HG02973 (cell line): Measurements from ENCODE around the gene PIP5KL1.

Experiments
- ATAC-seq: cut with Tn5 transposase; IDR thresholded peaks from one replicate; pipeline ENCODE4 v1.9.1; 2021; ENCODE audit warnings: moderate library complexity; ENCODE audit not compliant: unreplicated experiment

PIP5KL1 gene

DNA sequence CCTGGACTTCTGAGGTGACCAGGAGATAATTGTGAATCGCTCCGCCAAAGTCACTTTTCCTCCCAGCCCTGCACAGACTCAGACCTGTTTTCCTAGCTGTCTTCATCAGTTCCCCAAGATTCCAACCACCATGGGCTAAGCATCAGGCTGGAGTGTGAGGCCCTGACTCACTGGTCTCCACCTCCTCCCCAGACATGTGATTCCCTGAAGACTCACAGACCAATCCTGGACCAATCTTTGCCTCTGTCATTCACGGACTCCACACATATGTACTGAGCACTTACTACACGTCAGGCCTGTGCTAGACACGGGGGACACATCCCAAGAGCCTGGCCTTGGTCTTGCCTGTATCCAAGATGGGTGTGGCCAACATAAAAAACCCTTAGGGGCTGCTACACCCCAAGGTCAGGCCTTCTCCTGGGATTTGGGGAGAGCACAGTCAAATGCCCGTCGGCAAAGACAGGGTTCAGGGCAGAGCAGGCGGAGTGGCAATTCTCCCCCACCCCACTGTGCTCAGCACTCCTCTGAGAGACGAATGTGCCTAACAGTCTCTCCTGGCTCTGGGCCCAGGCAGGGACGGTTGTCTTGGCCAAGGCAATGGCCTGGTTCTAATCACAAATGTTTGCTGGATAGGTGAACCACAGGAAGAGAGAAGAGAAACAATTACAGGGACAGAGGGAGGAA lies 38.3 kb upstream of the PIP5KL1 start:
- ATAC-seq, result no peak

GRCh38 chr9:127968042-127968441 lies 37.5 kb upstream of the PIP5KL1 start:
- ATAC-seq, result no peak

DNA sequence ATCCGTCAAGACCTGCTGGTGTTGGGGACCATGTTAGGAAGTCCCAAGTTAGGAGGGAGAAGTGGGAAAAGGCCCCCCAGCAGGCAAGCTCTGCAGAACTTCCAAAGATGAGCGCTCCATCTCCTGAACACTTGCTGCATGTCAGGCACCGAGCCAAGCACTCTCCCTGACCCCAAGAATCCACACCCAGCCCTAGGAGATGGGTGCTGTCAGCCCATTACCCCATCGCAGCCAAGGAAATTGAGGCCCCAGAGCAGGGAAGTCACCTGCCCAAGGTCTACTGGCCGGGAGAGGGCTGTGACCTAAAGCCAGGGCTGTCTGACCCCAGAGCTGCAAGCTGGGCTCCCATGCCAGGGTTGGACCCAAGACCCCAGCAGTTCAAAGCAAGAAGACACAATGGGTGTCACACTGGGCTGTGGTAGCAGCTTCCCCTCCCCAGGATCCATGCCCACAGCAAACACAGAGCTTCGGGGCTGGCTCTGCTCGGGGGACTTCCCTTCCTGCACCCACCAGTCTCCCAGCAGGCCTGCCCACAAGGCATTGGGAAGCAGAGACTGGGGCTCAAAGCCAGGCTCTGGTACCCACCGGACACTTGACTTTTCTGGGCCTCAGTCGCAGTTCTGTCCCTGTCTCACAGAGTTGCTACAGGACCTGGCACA lies 36.7 kb upstream of the PIP5KL1 start:
- ATAC-seq, result no peak

DNA sequence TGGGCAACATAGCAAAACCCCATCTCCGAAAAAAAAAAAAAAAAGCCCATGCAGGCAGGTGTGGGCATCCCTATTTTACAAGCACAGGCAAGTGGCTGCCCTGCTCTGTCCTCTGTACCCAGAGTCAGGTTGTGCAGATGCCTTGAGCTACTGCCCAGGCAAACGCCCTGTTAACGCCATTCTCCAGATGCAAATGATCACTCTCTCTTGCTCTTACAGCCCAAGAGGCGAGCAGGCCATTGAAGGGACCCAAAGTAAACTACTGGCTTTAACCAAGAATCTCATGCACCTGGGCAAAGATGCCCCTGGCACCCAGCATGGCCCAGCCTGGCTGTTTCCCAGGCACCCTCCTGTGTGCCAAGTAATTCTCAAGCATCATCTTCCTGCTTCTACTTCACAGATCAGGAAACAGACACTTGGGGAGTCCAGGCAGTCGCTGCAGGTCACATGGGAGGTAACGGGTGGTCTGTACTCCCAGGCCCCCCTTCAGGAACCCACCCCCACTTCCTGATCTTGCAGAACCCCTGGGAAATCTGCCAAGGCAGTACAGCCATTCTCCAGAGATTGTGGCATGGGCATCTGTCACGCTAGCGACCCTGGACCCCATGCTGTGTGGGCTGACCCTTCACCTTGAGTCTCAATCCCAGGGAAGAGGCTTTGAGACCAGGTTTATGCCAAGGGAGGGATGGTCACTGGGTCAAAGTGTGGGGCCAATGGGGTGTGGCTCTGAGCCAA lies 36.0 kb upstream of the PIP5KL1 start:
- ATAC-seq, result no peak

DNA sequence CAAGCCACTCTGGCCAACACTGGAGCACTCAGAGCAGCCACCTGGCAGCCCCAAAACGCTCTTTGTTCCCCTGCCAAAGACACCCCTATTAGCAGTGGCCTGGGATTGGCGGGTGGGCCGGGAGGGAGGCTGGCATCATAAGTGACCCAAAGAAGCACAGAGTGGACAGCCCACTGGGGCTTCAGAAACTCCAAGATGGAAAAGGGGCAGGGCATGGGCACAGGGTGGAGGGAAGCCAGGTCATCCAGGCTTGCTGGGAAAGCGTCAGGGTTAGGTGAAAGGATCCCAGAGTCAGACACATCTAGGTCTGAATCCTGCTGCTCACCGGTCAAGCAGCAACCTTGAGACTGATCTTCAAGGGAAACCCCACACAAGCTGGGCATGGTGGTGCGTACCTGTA lies 35.4 kb upstream of the PIP5KL1 start:
- ATAC-seq, result no peak

GRCh38 chr9:127963359-127964064 lies 32.9 kb upstream of the PIP5KL1 start:
- ATAC-seq, result no peak

DNA sequence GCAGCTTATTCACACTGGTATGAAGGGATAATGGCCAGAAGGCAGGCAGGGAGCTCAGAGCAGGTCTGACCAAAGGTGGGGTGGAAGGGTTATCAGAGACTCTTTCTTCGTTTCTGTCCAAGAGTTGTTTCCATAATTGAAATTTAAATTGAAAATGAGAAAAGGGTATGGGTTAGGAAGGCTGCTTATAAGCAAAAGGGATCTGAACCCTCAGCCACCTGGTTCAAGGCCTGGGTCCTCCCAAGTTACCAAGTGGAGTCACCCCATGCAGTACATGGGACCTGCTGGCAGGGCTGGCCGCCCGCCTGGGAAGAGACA lies 32.4 kb upstream of the PIP5KL1 start:
- no peak for ATAC-seq

DNA sequence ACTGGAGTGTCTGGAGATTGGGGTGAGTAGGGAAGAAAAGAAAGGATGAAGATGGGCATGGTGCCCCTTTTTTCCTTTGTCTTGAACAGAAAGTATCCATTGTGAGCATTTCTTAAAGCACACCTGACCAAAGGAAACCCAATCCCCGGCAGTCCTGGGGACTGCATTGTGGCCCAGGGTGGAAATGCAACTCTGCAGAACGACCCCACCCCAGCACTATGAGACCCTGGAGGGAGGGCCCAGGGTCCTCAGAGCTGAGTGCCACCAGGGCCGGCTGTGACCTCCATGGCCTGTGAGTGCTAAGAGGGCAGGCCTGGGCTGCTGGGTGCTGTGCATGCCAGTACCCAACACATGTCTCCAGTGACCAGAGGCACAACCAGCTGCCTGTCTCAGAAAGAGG lies 31.7 kb upstream of the PIP5KL1 start:
- no peak for ATAC-seq

DNA sequence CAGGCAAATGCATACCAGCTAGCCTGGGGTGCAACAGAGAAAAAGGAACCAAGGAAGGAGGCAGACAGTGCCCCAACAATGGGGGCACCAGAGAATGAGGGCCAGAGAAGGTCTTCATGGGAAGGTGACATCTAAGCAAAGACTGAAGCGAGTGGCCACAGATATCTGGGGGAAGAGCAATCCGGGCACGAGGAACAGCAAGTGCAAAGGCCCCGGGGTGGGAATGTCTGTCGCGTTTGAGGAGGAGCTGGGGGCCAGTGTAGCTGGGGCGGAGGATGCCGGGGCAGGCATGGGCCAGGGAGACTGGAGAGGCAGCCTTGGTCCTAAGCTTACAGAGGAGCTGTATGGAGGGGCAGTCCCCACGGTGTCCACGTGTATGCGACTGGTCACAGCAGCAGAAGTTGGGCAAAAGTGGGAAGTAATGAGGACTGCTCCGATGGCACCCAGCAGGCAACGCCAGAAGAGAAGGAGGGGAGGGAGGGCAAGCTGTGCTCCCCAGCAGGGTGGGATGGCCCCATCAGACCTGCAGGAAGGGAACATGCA lies 31.1 kb upstream of the PIP5KL1 start:
- no peak for ATAC-seq

GRCh38 chr9:127961155-127961490 lies 30.5 kb upstream of the PIP5KL1 start:
- no peak for ATAC-seq

DNA sequence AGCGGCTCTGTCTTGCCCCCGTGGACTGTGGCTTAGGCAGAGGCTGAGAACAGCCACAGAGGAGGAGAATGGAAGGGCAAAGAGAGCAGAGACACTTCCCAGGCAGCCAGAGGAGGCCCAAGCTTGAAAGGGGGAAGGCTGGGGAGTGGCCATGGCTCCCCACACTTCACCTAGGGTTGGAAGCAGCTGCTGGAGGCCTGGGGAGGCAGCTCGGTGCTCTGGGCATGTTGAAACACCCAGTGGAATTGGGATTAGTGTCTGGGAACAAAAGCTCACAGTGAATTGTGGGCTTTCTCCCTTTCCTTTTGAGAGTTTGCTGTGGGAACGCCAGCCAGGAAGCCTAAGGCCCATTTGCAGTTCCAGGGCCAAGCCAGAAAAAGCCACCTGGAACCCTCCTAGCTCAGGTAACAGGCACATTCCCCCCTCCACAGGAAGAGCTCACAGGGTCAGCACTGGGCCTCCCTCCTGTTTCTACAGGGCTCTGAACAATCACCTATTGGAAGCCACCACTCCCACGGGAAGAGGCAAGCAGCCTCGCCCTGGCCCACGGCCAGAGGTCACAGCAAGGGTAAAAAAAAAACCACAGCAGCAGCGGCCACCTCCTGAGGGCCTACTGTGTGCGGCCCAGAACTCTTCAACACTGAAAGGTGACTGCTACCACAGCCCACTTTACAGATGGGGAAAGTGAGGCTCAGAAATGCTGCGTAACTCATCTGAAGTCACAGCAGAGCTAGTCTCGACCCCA lies 30.0 kb upstream of the PIP5KL1 start:
- ATAC-seq, result no peak

- no peak for ATAC-seq
These were observed 29.3 kb upstream of the PIP5KL1 start for GRCh38 chr9:127959841-127960409.

- ATAC-seq, result no peak
These were observed 28.8 kb upstream of the PIP5KL1 start for GRCh38 chr9:127959398-127959797.

DNA sequence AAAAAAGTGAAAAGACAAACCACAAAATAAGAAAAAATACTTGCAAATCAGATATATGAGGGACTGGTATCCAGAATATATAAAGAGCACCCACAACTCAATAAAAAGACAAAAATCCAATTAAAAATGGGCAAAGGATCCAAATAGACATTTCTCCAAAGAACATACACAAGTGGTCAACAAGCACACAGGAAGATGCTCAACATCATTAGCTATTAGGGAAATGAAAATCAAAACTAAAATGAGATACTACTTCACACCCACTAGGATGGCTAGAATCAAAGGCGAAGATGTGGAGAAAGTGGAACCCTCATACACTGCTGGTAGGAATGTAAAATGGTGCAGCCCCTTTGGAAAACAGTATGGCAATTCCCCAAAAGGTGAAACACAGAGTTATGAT lies 28.2 kb upstream of the PIP5KL1 start:
- ATAC-seq, result no peak

DNA sequence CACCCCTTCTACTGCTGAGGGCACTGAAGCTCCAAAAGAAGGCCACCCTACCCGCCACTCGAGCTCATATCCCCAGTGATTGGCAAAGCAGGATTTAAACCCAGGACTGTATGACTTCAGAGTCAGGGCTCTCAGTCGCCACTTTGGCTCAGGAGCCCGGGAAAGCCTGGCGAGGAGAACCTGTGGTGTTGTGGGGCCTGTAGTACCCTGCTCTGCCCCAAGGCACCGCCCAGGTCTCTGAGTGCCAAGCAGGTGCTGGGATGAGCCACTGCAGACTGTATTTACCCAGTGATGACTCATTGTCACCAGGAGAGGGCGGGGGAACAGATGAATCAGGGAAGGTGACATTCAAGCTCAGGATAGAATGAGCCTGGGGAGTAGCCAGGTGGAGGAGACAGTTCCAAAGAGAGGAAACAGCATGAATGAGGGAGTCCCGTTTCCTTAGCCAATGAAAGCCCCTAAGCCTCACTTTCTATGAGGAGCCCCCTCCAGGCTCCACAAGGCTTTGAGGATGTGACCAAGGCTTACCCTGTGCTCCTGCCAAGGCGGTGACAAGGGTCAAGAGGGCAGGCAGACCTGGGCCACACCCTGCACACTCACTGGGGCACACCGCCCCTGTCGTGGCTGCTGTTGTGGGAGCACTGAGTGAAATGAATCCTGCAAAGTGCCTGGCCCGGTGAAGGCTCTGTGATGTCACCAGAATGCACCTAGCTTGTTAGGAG lies 24.9 kb upstream of the PIP5KL1 start:
- ATAC-seq, result peak; percentile 52

DNA sequence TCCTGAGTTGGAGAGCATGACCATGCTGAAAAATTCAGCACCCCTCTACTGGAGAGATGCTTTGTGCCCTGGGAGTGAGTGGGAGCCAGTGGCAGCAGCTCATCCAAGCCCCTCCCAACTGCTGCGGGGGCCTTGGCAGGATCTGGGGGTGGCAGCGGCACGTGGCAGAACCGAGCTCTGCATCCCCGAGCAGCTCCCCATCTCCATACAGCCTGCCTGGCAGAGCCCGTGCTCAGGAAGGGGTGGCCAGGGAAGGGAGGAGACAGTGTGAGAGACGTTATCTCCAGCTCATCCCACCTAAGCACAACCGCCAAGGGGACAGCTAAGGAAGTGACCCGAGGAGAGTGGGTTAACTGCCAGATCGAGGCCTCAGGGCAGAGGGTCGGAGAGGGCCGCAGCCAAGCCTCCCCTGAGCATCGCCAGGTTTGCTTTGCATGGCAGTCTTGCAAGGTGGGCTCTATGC lies 24.3 kb upstream of the PIP5KL1 start:
- no peak for ATAC-seq

DNA sequence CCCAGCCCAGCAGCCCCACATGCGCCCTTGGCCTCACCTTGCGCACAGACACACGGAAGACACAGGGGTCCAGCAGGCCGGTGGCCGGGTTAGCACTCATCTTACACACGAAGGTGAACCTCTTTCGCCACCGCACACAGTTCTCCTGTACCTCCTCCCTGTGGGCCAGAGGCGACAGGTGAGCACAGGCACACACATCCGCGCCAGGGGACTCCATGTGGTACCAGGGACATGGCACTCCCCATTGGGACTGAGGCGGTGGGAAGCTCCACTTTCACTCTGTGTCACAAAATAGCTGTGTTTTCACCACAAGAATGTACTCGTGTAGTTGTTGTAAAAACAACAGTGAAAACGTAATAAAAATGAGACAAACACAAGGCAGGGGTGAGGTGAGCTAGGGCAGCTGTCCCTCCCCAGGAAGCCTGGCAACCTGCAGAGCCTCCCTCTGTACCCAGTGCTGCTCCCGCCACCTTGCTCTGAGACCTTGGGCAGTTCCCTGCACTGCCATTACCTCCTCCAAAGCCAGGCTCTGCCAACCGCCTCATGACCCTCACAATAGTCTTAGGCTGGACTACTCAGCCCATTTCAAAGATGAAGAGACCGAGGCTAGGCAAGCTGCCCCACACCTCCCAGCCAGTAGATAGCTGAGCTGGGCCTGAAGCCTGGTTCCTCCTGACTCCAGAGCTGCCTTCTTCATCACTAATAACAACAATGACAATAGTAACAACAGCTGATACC lies 23.4 kb upstream of the PIP5KL1 start:
- ATAC-seq, result no peak

- no peak for ATAC-seq
These were observed 22.6 kb upstream of the PIP5KL1 start for GRCh38 chr9:127953154-127953553.
